ENCODE data around the gene C6orf89.
"Not testable (repeated sequence)": the region's sequence is repeated elsewhere in the genome, so short reads cannot be mapped to it uniquely, and the experiment has no call there.

The C6orf89 gene

DNA sequence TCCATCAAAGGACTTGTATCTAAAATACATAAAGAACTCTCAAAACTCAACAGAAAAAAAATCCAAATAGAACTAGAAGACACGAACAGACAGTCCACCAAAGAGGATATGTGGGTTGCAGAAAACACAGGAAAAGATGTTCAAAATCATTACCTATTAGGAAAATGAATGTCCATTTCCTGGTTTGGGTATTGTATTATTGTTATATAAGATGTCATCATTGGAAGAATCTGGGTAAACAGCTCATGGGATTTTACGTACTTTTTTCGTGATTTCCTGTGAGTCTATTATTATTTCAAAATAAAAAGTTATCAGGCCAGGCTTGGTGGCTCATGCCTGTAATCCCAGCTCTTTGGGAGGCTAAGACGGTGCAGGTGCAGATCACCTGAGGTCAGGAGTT lies 59.5 kb downstream of the C6orf89 start:
- no peak for DNase-seq (ENCODE audit: low read depth in 1 of 2, low spot score in 1 of 2)

DNA sequence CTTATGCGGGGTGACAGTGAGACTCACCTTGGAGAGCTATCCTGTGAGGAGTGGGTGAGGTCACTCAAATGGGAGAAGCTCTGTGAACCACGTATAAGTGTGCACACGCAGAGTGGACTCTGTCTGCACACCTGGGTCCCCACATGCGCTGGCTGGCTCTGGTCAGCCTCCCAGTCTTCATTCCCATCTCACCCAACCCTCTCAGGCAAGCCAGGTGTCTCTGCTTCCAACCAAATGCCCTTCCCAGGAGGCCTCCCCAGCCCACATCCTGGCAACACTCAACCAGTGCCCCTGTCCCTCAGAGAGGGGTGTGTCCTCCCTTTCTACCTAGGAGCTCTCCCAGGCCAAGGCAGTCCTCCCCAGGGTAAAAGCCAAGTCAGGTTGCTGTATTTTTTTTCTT lies 60.8 kb downstream of the C6orf89 start:
- no peak for DNase-seq (ENCODE audit: low read depth in 1 of 2, low spot score in 1 of 2)

DNA sequence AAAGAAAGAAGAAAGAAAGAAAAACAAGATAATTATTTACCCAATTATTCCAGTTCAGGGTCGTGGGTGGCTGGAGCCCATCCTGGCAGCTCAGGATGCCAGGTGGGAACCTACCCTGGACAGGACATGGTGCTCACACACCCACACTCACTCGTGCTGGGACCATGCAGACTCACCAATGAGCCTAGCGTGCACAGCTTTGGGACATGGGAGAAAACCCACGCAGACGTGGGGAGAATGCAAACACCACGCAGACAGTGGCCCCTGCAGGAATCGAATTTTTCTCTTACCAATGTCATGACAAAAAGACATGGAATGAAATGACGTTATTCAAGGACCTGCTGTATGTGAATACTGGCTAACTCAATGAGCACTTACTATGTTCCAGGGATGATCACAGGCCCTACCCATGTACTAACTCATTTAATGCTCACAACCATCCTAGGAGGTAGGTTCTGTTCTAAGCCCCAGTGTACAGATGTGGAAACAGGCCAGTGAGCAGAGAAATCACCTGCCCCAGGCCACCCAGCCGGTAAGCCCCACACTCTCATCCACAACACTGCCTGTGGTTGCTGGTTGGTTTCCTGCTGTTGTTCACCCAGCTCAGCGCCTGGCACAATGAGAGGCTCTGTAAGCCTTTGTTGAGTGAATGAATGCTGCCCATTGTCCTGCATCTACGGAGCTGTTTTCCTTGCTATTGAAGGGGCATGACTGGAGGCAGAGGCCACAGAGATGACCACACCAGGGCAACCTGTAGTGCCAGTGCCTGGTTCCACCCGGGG lies 62.0 kb downstream of the C6orf89 start:
- no peak for DNase-seq (ENCODE audit: low read depth in 1 of 2, low spot score in 1 of 2)

DNA sequence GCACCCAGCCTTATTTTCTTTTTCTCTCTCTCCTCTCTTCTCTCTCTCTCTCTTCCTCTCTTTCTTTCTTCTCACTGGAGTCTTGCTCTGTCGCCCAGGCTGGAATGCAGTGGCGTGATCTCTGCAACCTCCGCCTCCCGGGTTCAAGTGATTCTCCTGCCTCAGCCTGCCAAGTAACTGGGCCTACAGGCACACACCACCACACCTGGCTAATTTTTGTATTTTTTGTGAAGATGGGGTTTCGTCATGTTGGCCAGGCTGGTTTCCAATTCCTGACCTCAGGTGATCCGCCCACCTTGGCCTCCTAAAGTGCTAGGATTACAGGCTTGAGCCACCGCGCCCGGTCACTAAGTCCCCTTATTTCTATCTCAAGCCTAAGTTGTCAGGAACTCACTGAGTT lies 63.3 kb downstream of the C6orf89 start:
- DNase-seq (ENCODE audit: low read depth in 1 of 2, low spot score in 1 of 2) = not testable (repeated sequence)

DNA sequence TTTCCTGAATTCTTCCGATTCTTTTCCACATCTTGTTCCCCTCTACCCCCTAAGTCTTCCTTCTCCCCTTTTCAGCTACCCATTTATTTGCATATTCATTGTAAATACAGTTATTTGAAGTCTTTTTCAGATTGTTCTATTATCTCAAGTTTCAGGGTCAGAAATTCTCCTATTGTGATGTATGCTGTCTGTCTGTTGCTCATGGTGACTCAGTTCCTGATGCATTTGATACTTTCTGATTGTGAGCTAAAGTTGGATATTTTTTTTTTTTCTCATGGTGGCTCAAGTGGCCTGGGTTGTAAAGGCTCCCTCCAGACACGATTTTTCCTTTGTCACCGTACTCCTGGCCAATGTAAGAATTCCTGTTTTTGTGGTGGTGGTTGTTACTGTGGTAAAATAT lies 63.9 kb downstream of the C6orf89 start:
- DNase-seq (ENCODE audit: low read depth in 1 of 2, low spot score in 1 of 2) = no peak

DNA sequence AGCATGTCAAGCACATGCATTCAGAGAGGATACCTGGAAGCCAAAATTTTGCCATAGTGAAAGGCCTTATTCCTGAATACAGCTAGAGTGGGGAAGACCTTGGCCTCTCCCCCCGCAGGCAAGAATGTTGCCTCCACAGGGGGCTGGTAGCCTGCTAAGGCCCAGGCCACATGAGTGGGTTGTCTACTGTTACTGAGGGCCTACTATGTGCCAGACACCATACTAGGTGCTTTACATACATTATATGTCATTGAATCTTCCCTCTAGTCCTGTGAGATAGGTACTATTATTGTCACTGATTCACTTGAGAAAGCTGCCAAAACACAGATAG lies 68.1 kb downstream of the C6orf89 start:
- DNase-seq (ENCODE audit: low read depth in 1 of 2, low spot score in 1 of 2) = no peak

DNA sequence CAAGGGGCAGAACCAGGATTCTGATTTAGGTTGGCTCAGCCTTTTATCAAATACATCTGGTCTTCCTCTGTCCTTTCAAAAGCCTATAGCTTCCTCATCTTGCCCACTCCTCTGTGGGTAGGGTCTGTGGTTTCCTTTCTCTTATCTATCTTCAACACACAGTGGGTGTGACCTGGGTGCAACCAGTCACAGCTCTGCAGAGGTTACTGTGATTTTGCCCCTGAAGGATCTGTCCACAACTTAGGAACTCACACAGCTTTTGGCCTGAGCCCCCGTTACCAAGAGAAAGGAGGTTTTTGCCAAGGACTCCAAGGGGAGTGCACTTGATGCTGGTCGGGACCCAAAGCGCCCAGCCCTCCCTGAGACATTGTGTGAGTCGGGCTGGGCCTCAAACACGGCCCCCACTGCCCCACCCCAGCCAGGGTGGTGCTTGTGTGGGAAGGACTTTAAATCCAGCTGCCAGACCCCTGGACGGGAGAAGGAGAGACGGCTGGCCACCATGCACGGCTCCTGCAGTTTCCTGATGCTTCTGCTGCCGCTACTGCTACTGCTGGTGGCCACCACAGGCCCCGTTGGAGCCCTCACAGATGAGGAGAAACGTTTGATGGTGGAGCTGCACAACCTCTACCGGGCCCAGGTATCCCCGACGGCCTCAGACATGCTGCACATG lies 68.6 kb downstream of the C6orf89 start, which contains the start of gene PI16:
Gene PI16, plus strand, starts transcription at position 477 of the 670 bp plus-strand sequence. Its CDS starts 23 bp downstream, at position 500.
- DNase-seq (ENCODE audit: low read depth in 1 of 2, low spot score in 1 of 2) = no peak

DNA sequence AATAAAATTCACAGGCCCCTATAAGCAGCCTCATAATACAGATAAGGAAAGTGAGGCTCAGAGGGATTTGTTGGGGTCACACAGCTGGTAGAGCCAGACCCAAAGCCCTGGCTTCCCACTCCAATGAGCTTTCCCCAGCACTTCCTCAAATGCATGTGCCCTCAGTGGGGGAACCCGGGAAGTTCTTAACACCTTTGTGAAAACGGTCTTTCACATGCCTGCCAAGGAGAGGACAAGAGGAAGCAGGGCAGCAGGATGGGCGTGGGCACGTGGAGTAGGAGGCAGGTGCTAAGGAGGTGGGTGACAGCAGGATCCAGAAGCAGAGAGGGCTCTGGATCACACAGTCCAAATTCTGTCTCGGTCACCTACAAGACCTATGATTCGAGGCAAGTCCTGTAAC lies 69.4 kb downstream of the C6orf89 start:
- DNase-seq (ENCODE audit: low read depth in 1 of 2, low spot score in 1 of 2) = no peak

DNA sequence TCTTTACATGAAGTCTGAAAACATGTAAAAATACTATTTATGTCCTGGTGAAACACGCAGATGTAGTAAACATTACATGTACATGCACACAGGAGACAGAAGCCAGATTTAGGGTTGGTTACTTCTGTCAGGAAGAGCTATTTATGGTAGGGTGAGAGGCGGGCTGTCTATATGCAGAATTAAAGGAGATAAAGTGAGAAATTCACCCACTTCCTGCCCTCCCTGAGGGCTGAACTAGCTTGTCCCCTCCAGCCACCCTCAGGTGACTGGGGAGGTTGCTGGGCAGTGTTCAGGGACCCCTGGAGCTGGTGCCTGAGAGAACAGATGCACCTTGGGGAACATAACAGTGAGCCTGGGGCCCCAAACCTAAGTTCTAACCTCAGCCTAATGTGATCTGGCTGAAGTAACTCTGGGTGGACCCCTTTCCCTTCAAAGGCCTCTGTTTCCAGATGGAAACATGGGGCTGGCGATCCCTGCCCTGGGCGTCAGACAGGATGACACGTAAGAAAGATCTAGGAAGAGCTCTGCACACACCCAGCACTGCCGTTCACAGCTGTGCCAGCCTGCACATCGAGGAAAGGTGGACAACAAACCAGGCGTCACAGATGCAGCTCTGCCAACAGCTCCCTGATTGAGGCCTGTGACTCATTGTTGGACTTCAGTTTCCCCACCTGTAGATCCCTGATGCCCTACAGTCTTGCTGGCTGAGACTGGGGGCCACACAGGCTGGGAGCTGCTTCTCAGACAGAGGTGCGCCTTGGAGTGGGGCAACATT lies 70.1 kb downstream of the C6orf89 start:
- no peak for DNase-seq (ENCODE audit: low read depth in 1 of 2, low spot score in 1 of 2)

DNA sequence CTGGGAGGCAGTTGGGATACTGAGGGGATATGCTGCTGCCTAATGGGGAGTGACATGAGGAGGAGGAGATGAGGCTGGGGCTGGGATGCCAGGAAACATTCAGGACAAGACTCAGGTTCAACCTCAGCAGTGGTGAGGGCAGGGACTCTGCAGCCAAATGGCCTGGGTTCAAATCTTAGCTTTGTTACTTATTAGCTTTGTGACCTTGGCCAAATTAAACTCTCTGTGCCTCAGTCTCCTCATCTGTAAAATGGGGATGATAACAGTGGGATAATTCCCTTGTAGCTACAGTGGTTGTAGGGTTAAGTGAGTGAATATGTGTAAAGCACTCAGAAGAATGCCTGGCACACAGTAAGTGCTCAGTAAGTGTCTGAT lies 70.7 kb downstream of the C6orf89 start:
- no peak for DNase-seq (ENCODE audit: low read depth in 1 of 2, low spot score in 1 of 2)

DNA sequence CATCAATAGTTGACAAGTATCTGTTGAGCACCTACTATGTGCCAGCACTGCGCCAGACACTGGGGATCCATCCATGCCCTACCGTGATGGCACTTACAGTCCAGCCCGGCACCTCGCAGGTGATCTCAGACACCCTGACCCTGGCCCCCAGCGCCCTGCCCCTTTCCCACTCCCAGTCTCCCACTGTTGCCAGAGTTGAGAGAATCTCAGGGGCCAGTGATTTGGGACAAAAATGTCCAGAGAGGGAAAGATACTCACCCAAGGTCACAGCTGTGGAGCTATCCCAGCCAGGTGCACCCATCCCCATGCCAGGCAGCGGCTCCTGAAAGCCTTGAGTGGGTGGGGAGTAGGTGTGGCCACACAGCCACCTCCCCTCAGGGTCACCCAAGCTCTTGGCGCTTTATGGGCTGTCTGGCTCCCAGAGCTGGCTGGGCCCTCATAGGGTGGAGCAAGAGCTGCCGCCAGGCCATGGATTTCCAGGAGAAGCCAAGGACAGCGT lies 72.1 kb downstream of the C6orf89 start:
- no peak for DNase-seq (ENCODE audit: low read depth in 1 of 2, low spot score in 1 of 2)

DNA sequence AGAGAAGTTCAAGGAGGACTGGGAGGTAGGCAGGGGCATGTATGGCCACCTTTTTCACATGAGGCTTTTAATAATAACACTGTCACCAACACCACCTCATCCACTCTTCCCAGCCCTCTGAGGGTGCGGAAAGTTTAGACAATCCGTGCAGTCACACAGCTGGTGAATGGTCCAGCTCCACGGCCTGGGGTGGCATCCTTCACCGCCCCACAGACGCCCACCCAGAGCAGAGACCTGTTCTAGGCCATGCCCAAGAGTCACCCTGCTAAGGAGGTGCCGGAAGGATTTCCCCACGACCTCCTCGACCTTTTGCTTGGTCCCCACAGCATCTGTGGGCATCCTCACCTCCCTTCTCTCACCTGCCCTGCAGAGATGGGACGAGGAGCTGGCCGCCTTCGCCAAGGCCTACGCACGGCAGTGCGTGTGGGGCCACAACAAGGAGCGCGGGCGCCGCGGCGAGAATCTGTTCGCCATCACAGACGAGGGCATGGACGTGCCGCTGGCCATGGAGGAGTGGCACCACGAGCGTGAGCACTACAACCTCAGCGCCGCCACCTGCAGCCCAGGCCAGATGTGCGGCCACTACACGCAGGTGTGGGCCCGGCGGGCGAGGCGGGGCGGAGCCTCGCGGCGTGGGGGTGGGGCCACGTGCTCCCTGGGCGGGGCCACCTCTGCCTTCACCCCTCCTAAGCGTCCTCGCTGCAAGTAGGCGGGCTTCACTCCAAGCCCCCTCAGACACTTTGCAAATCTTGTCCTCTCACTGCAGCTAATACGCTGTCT lies 73.2 kb downstream of the C6orf89 start:
- DNase-seq (ENCODE audit: low read depth in 1 of 2, low spot score in 1 of 2) = no peak

DNA sequence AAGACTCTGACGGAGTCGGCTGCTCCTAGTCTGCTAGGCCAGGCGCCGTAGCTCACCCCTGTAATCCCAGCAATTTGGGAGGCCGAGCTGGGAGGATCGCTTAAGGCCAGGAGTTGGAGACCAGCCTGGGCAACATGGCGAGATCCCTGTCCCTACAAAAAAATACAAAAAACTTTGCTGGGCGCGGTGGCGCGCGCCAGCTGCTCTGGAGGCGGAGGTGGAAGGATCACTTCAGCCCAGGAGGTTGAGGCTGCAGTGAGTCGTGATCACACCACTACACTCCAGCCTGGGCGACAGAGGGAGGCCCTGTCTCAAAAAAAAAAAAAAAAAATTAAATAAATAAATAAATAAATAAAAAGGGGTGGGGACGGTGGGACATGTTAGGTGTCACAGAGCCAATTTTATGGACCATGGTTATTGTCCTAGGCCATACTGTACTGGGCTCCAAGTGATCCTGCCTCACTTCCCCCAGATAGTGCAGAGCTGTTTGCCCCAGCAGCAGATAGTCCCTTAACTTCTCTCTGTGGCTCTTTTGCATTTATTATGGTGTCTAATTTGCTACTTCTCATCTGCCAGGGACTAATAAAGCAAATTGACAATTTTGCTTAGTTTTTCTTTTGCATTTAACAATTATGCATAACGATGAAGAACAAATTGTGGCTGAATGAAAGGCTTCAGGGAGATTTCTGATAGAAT lies 74.0 kb downstream of the C6orf89 start:
- DNase-seq (ENCODE audit: low read depth in 1 of 2, low spot score in 1 of 2) = no peak

DNA sequence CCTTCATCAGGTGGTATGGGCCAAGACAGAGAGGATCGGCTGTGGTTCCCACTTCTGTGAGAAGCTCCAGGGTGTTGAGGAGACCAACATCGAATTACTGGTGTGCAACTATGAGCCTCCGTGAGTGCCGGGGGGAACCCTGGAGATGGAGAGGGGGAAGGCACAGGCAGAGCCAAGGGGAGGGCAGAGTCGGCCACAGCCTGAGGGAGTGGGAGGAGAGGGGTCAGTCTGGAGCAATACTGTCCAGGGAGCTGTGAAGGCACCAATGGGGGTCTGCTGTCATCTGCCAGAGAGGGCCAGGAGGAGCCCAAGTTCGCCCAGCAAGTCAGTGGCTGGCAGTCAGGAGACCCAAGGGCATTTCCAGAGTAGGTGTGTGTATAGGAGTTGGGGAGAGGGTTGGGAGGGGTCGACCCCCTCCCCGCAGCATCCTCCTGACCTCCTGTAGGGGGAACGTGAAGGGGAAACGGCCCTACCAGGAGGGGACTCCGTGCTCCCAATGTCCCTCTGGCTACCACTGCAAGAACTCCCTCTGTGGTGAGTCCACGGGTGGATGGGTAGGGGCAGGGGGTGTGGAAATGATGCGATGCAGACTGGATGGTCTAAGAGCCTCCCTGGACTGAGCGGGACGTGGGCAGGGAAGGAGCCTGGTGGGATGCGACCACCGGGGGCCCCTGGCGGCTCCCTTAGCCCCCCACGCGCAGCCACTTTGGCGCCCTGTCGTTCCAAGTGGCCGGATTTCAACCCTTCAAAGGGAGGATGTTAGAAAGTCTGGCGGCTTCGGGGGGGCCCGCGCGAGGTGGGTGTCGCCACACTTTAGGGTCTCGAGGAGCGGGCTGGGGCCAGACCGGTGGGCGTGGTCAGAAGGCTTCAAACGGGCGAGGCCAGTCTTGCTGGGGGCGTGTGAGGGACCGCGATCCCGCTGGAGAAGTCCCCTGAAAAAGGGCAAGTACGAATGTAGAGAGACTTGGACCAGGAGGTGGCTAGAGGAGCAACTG lies 76.0 kb downstream of the C6orf89 start:
- no peak for DNase-seq (ENCODE audit: low read depth in 1 of 2, low spot score in 1 of 2)

DNA sequence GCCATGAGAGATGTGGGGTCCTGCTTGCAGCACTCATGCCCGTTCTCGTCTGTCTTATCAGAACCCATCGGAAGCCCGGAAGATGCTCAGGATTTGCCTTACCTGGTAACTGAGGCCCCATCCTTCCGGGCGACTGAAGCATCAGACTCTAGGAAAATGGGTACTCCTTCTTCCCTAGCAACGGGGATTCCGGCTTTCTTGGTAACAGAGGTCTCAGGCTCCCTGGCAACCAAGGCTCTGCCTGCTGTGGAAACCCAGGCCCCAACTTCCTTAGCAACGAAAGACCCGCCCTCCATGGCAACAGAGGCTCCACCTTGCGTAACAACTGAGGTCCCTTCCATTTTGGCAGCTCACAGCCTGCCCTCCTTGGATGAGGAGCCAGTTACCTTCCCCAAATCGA lies 77.1 kb downstream of the C6orf89 start:
- DNase-seq (ENCODE audit: low read depth in 1 of 2, low spot score in 1 of 2) = peak; percentile 55

DNA sequence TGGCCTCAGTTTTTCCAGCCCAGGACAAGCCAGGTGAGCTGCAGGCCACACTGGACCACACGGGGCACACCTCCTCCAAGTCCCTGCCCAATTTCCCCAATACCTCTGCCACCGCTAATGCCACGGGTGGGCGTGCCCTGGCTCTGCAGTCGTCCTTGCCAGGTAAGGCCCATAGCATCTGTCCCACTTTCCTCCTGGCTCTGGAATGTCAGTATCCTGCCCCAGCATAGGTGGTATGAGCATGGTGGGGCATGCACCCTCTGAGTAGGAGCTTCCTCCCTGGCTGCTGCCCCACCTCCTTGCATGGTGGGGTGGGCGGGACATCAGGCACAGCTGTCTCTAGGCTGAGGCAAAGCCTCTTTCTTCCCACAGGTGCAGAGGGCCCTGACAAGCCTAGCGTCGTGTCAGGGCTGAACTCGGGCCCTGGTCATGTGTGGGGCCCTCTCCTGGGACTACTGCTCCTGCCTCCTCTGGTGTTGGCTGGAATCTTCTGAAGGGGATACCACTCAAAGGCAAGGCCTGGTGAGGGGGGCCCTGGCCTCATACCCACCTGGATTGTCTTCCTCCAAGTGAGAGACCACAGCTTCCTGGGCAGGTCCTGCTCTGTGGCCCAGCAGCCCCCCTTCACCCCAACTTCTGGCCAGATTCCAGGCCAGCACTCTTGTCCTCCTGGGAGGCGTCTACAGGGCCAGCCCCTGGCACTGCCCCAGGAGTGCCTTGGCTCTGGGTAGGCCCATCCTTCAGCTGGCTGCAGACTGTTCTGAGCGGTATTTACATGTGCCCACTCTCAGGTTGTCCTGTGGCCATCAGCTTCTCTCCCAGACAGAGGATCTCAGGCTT lies 77.9 kb downstream of the C6orf89 start:
- DNase-seq (ENCODE audit: low read depth in 1 of 2, low spot score in 1 of 2) = no peak

DNA sequence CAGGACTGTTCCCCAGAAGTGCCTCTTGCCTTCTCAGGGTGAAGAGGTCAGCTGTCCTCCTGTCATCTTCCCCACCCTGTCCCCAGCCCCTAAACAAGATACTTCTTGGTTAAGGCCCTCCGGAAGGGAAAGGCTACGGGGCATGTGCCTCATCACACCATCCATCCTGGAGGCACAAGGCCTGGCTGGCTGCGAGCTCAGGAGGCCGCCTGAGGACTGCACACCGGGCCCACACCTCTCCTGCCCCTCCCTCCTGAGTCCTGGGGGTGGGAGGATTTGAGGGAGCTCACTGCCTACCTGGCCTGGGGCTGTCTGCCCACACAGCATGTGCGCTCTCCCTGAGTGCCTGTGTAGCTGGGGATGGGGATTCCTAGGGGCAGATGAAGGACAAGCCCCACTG lies 78.6 kb downstream of the C6orf89 start:
- no peak for DNase-seq (ENCODE audit: low read depth in 1 of 2, low spot score in 1 of 2)

DNA sequence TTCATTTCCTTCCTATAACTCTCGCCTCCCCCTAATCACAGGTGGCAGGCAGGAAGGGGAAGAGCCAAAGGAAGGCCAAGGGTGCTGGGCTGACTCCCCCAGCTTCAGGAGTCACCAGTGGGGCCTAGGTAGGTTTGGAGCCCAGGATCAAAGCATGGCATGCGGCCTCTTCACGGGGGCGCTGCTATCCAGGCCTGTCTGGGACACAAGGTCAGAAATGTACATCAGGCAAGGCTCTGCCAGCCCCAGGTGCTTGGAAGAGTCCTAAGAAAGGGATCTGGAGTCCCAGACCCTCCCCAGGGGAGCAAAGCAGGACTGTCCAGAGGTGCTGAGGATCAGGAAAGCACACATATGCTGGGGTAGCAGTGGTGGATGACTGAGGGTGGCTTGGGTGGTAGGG lies 79.2 kb downstream of the C6orf89 start:
- DNase-seq (ENCODE audit: low read depth in 1 of 2, low spot score in 1 of 2) = no peak
